ENCODE data around the gene MEPCE.
A peak's percentile ranks its signal among the peaks of the same experiment; 100 is the strongest.

Gene MEPCE

GRCh38 chr7:100469227-100470044 lies 39.8 kb downstream of the MEPCE start:
- no peak overlapping the region for H3K27ac ChIP-seq (ENCODE audit: low read depth, low read length)
- H4K20me1 ChIP-seq (ENCODE audit: control insufficient read depth, insufficient read depth, low read depth, low read length): peaks cover 5% of the 10 kb centered on the region; the same call in 1 of the 2 replicates
- no peaks in the 10 kb centered on the region for H3K9me2 ChIP-seq (replicated peaks; ENCODE audit: control insufficient read depth, low read length)
- no peak overlapping the region for H3K4me3 ChIP-seq (ENCODE audit: low read length)
- peaks cover 5% of the 10 kb centered on the region for H3K79me2 ChIP-seq (ENCODE audit: control insufficient read depth, low read length)
- H3K4me1 ChIP-seq (ENCODE audit: control insufficient read depth, low read length): peaks cover 22% of the 10 kb centered on the region
- no peak overlapping the region for H3K4me2 ChIP-seq (ENCODE audit: low read length)
- no peaks in the 10 kb centered on the region for H3K27me3 ChIP-seq (ENCODE audit: control insufficient read depth, low read length)
- peaks cover 63% of the 10 kb centered on the region for H3K36me3 ChIP-seq (ENCODE audit: control insufficient read depth, low read length)
- no peaks in the 10 kb centered on the region for H3K9me3 ChIP-seq (ENCODE audit: control insufficient read depth, insufficient read depth, low read length)
- peaks cover 8% of the 10 kb centered on the region for H3F3A ChIP-seq (ENCODE audit: control insufficient read depth, insufficient read depth)
- TF ChIP-seq CTCF (IDR thresholded peaks at IDR 0.05; ENCODE audit: low read depth, low read length, poor library complexity, severe bottlenecking) (peak; percentile 93), EZH2phosphoT487 (IDR thresholded peaks at IDR 0.05; ENCODE audit: borderline replicate concordance, low read length) (no peak)

- H4K20me1 ChIP-seq (ENCODE audit: control insufficient read depth, insufficient read depth, low read depth, low read length): peaks cover 16% of the 10 kb centered on the region
- H3K4me2 ChIP-seq (ENCODE audit: low read length): no peak overlapping the region
- TF ChIP-seq CTCF (IDR thresholded peaks at IDR 0.05; ENCODE audit: low read depth, low read length, poor library complexity, severe bottlenecking) (no peak), EZH2phosphoT487 (IDR thresholded peaks at IDR 0.05; ENCODE audit: borderline replicate concordance, low read length) (no peak)
- no peak overlapping the region for H3K4me3 ChIP-seq (ENCODE audit: low read length)
- no peaks in the 10 kb centered on the region for H3K9me2 ChIP-seq (replicated peaks; ENCODE audit: control insufficient read depth, low read length)
- no peak overlapping the region for H3K27ac ChIP-seq (ENCODE audit: low read depth, low read length)
- H3K79me2 ChIP-seq (ENCODE audit: control insufficient read depth, low read length): peaks cover 21% of the 10 kb centered on the region
- peaks cover 38% of the 10 kb centered on the region for H3K4me1 ChIP-seq (ENCODE audit: control insufficient read depth, low read length)
- H3K36me3 ChIP-seq (ENCODE audit: control insufficient read depth, low read length): peaks cover 76% of the 10 kb centered on the region
- no peaks in the 10 kb centered on the region for H3K9me3 ChIP-seq (ENCODE audit: control insufficient read depth, insufficient read depth, low read length)
- no peaks in the 10 kb centered on the region for H3K27me3 ChIP-seq (ENCODE audit: control insufficient read depth, low read length)
- peaks cover 8% of the 10 kb centered on the region for H3F3A ChIP-seq (ENCODE audit: control insufficient read depth, insufficient read depth)
These were observed 41.4 kb downstream of the MEPCE start for GRCh38 chr7:100471021-100471420.

GRCh38 chr7:100472121-100472851 lies 42.7 kb downstream of the MEPCE start:
- Histone ChIP-seq H3K9me2 (replicated peaks; ENCODE audit: control insufficient read depth, low read length) (no peaks in the 10 kb centered on the region), H4K20me1 (ENCODE audit: control insufficient read depth, insufficient read depth, low read depth, low read length) (peaks cover 29% of the 10 kb centered on the region), H3K4me2 (ENCODE audit: low read length) (no peak overlapping the region), H3K27ac (ENCODE audit: low read depth, low read length) (no peak overlapping the region; the same call in 1 of the 2 replicates), H3K9me3 (ENCODE audit: control insufficient read depth, insufficient read depth, low read length) (no peaks in the 10 kb centered on the region), H3K4me3 (ENCODE audit: low read length) (no peak overlapping the region), H3K4me1 (ENCODE audit: control insufficient read depth, low read length) (peaks cover 51% of the 10 kb centered on the region), H3K27me3 (ENCODE audit: control insufficient read depth, low read length) (no peaks in the 10 kb centered on the region), H3K36me3 (ENCODE audit: control insufficient read depth, low read length) (peaks cover 82% of the 10 kb centered on the region), H3F3A (ENCODE audit: control insufficient read depth, insufficient read depth) (peaks cover 8% of the 10 kb centered on the region), H3K79me2 (ENCODE audit: control insufficient read depth, low read length) (peaks cover 34% of the 10 kb centered on the region)
- TF ChIP-seq CTCF (IDR thresholded peaks at IDR 0.05; ENCODE audit: low read depth, low read length, poor library complexity, severe bottlenecking): no peak
- TF ChIP-seq EZH2phosphoT487 (IDR thresholded peaks at IDR 0.05; ENCODE audit: borderline replicate concordance, low read length): no peak

Data from DOHH2 (cell line).